Neural cell (in vitro differentiated cells): Measurements from ENCODE around the gene RAB3GAP2. TPM values are rescaled to one million over a fixed set of nuclear protein-coding genes. Genes with fewer than 3 reads are reported as not detected.

Experiments
- H2AFZ ChIP-seq: fragments of 200-600, 300-800 bp; sonication (generic), shearing (Covaris generic); 2 replicates; pipeline ENCODE4 v1.6.0; 2014; ENCODE audit warnings: low read depth, mild to moderate bottlenecking, antibody characterized with exemption, low read length, moderate library complexity
- H3F3A ChIP-seq: fragments of 200-600 bp; shearing (Covaris generic); 2 replicates; pipeline ENCODE4 v1.6.1; 2016; ENCODE audit warnings: mild to moderate bottlenecking, moderate library complexity, mixed read lengths, antibody characterized with exemption, low read length; ENCODE audit not compliant: insufficient read depth, poor library complexity, severe bottlenecking
- H3K27ac ChIP-seq: fragments of 200-600, 300-800 bp; sonication (generic), shearing (Covaris generic); 2 replicates; pipeline ENCODE4 v1.5.1; 2014; ENCODE audit warnings: mild to moderate bottlenecking, low read length, moderate library complexity
- H3K27me3 ChIP-seq: fragments of 300-800, 200-600 bp; sonication (generic), shearing (Covaris generic); 2 replicates; pipeline ENCODE4 v1.6.0; 2014; ENCODE audit warnings: mild to moderate bottlenecking, low read depth, low read length, moderate library complexity; ENCODE audit not compliant: insufficient read depth
- H3K36me3 ChIP-seq: fragments of 300-800, 200-600 bp; sonication (generic), shearing (Covaris generic); 2 replicates; pipeline ENCODE4 v1.5.1; 2014; ENCODE audit warnings: mild to moderate bottlenecking, antibody characterized with exemption, low read length, moderate library complexity; ENCODE audit not compliant: insufficient read depth
- H3K4me2 ChIP-seq: fragments of 300-800, 200-600 bp; sonication (generic), shearing (Covaris generic); 2 replicates; pipeline ENCODE4 v1.6.0; 2014; ENCODE audit warnings: mild to moderate bottlenecking, low read length
- H3K4me3 ChIP-seq: fragments of 300-800, 200-600 bp; sonication (generic), shearing (Covaris generic); 2 replicates; pipeline ENCODE4 v1.5.1; 2014; ENCODE audit warnings: mild to moderate bottlenecking, low read length, moderate library complexity
- H3K79me2 ChIP-seq: fragments of 200-600 bp; shearing (Covaris generic); replicated peaks from 2 replicates; pipeline ENCODE4 v1.6.0; 2014; ENCODE audit warnings: mild to moderate bottlenecking, low read length, moderate library complexity; ENCODE audit not compliant: insufficient read depth
- H3K9ac ChIP-seq: fragments of 300-800, 200-600 bp; sonication (generic), shearing (Covaris generic); 2 replicates; pipeline ENCODE4 v1.6.1; 2016; ENCODE audit warnings: mild to moderate bottlenecking, low read length, mixed read lengths
- H3K9me2 ChIP-seq: fragments of 200-600 bp; shearing (Covaris generic); 2 replicates; pipeline ENCODE4 v1.6.1; 2016; ENCODE audit warnings: mild to moderate bottlenecking, low read length, mixed read lengths; ENCODE audit not compliant: insufficient read depth
- H3K9me3 ChIP-seq: fragments of 200-600, 300-800 bp; sonication (generic), shearing (Covaris generic); 2 replicates; pipeline ENCODE4 v1.6.1; 2016; ENCODE audit warnings: mild to moderate bottlenecking, mixed run types, low read length, moderate library complexity, mixed read lengths
- H4K20me1 ChIP-seq: fragments of 200-600 bp; shearing (Covaris generic); 2 replicates; pipeline ENCODE4 v1.6.1; 2016; ENCODE audit warnings: mild to moderate bottlenecking, mixed run types; ENCODE audit not compliant: insufficient read depth
- EP300 ChIP-seq: fragments of 450-650 bp; conservative IDR thresholded peaks from 2 replicates; pipeline ENCODE4 v1.6.1; 2014; ENCODE audit warnings: antibody characterized with exemption, mild to moderate bottlenecking, moderate library complexity; ENCODE audit not compliant: poor library complexity, severe bottlenecking
- EZH2 ChIP-seq: fragments of 200-600, 300-800 bp; shearing (Covaris generic), sonication (generic); IDR thresholded peaks from 2 replicates; pipeline ENCODE4 v1.6.1; 2014; ENCODE audit warnings: antibody characterized with exemption, low read length, borderline replicate concordance, mild to moderate bottlenecking; ENCODE audit not compliant: insufficient read depth, poor library complexity, severe bottlenecking
- MXI1 ChIP-seq: fragments of 450-650 bp; conservative IDR thresholded peaks from 2 replicates; pipeline ENCODE4 v1.6.1; 2014; ENCODE audit warnings: antibody characterized with exemption, mild to moderate bottlenecking; ENCODE audit not compliant: poor library complexity, severe bottlenecking
- POLR2AphosphoS5 ChIP-seq: IDR thresholded peaks from 2 replicates; pipeline ENCODE4 v1.6.1; 2012
- RAD21 ChIP-seq: fragments of 450-650 bp; conservative IDR thresholded peaks from 2 replicates; pipeline ENCODE4 v1.6.1; 2014; ENCODE audit warnings: antibody characterized with exemption, mild to moderate bottlenecking, moderate library complexity
- SMC3 ChIP-seq: fragments of 450-650 bp; conservative IDR thresholded peaks from 2 replicates; pipeline ENCODE4 v1.6.1; 2014; ENCODE audit warnings: antibody characterized with exemption, mild to moderate bottlenecking, moderate library complexity; ENCODE audit not compliant: poor library complexity
- TAF1 ChIP-seq: IDR thresholded peaks from 2 replicates; pipeline ENCODE4 v1.6.1; 2012; ENCODE audit warnings: low read depth
- polyA plus RNA-seq: library from polyadenylated mRNA; depleted of rRNA; stranded (reverse); fragments of >200 nt; gene quantifications from 2 replicates; pipeline ENCODE4 v1.2.3, GENCODE V29; 2014
- TF ChIP-seq, protein P1 (sequence below): IDR thresholded peaks from 2 replicates; pipeline ENCODE4 v1.6.1; 2012; ENCODE audit warnings: borderline replicate concordance
- TF ChIP-seq, protein P2 (sequence below): fragments of 450-650 bp; IDR thresholded peaks from 2 replicates; pipeline ENCODE4 v1.5.1; 2014; ENCODE audit warnings: antibody characterized with exemption, mild to moderate bottlenecking, moderate library complexity; ENCODE audit not compliant: poor library complexity, severe bottlenecking

Gene RAB3GAP2
- polyA plus RNA-seq, 1 donor from 2014 or later, result 39.9 TPM

DNA sequence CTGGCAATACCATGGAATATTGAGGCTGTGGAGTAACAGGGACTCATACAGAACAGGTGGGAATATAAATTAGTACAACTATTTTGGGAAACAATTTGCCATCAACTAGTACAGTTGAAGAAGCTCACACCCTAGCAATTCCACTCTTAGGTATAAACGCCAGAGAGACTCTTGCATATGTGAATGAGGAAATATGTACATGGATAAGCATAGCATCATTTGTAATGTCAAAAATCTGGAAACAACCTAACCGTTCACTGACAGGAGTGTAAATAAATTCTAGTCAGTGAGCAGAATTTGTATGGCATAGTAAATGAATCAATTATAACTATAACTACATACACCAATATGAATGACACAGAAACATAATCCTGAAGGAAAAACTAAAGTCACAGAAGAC lies 83.7 kb downstream of the RAB3GAP2 start:
- H3K9me2 ChIP-seq, result no peaks in the 10 kb centered on the region
- H3K4me3 ChIP-seq, result no peak overlapping the region
- no peak overlapping the region for H3K9ac ChIP-seq
- peaks cover 19% of the 10 kb centered on the region for H3K36me3 ChIP-seq
- no peaks in the 10 kb centered on the region for H4K20me1 ChIP-seq
- H3K27me3 ChIP-seq, result no peaks in the 10 kb centered on the region
- H3K9me3 ChIP-seq, result no peaks in the 10 kb centered on the region
- H3K27ac ChIP-seq, result no peak overlapping the region
- H3K4me2 ChIP-seq, result no peak overlapping the region
- no peak overlapping the region for H2AFZ ChIP-seq
- H3K79me2 ChIP-seq, result no peaks in the 10 kb centered on the region
- TF ChIP-seq POLR2AphosphoS5 (no peak), RAD21 (no peak), MXI1 (no peak), SMC3 (no peak), EP300 (no peak), TAF1 (no peak), EZH2 (no peak)
- TF ChIP-seq, protein P1, sequence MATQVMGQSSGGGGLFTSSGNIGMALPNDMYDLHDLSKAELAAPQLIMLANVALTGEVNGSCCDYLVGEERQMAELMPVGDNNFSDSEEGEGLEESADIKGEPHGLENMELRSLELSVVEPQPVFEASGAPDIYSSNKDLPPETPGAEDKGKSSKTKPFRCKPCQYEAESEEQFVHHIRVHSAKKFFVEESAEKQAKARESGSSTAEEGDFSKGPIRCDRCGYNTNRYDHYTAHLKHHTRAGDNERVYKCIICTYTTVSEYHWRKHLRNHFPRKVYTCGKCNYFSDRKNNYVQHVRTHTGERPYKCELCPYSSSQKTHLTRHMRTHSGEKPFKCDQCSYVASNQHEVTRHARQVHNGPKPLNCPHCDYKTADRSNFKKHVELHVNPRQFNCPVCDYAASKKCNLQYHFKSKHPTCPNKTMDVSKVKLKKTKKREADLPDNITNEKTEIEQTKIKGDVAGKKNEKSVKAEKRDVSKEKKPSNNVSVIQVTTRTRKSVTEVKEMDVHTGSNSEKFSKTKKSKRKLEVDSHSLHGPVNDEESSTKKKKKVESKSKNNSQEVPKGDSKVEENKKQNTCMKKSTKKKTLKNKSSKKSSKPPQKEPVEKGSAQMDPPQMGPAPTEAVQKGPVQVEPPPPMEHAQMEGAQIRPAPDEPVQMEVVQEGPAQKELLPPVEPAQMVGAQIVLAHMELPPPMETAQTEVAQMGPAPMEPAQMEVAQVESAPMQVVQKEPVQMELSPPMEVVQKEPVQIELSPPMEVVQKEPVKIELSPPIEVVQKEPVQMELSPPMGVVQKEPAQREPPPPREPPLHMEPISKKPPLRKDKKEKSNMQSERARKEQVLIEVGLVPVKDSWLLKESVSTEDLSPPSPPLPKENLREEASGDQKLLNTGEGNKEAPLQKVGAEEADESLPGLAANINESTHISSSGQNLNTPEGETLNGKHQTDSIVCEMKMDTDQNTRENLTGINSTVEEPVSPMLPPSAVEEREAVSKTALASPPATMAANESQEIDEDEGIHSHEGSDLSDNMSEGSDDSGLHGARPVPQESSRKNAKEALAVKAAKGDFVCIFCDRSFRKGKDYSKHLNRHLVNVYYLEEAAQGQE, result no peak
- TF ChIP-seq, protein P2, sequence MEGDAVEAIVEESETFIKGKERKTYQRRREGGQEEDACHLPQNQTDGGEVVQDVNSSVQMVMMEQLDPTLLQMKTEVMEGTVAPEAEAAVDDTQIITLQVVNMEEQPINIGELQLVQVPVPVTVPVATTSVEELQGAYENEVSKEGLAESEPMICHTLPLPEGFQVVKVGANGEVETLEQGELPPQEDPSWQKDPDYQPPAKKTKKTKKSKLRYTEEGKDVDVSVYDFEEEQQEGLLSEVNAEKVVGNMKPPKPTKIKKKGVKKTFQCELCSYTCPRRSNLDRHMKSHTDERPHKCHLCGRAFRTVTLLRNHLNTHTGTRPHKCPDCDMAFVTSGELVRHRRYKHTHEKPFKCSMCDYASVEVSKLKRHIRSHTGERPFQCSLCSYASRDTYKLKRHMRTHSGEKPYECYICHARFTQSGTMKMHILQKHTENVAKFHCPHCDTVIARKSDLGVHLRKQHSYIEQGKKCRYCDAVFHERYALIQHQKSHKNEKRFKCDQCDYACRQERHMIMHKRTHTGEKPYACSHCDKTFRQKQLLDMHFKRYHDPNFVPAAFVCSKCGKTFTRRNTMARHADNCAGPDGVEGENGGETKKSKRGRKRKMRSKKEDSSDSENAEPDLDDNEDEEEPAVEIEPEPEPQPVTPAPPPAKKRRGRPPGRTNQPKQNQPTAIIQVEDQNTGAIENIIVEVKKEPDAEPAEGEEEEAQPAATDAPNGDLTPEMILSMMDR, result no peak
- no peaks in the 10 kb centered on the region for H3F3A ChIP-seq

DNA sequence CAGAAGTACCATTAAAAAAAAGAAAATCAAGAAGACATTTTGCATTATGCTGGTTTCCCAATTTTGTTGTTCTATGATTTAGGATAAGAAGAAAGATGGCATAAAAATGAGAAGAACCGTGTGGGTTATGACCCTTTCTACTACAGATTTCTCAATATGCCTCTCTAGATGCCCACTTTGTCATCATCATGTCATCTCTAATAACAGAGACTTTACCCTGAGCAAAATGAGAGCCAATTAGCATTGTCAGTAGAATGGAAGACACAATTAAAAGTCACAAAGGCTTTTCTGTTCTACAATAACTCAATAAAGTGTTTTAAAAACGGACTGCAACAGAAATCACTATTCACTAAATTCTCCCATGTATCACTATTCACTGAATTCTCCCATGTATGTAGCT lies 85.5 kb downstream of the RAB3GAP2 start:
- H2AFZ ChIP-seq, result no peak overlapping the region
- H3F3A ChIP-seq, result no peaks in the 10 kb centered on the region
- H3K27me3 ChIP-seq, result no peaks in the 10 kb centered on the region
- H3K4me2 ChIP-seq, result no peak overlapping the region
- H3K27ac ChIP-seq, result no peak overlapping the region
- H4K20me1 ChIP-seq, result no peaks in the 10 kb centered on the region
- peaks cover 6% of the 10 kb centered on the region for H3K36me3 ChIP-seq
- H3K79me2 ChIP-seq, result no peaks in the 10 kb centered on the region
- TF ChIP-seq TAF1 (no peak), RAD21 (no peak), POLR2AphosphoS5 (no peak), EZH2 (no peak), EP300 (no peak), MXI1 (no peak), SMC3 (no peak)
- TF ChIP-seq, protein P1, result no peak
- TF ChIP-seq, protein P2, result no peak
- H3K4me3 ChIP-seq, result no peak overlapping the region
- no peaks in the 10 kb centered on the region for H3K9me2 ChIP-seq
- no peak overlapping the region for H3K9ac ChIP-seq
- H3K9me3 ChIP-seq, result no peaks in the 10 kb centered on the region
